Activated CD4-positive, CD25-positive, alpha-beta regulatory T cell treated with anti-CD3 and anti-CD28 coated beads, Interleukin-2, amount 50 U/mL, for 16 hours (primary cell): ENCODE results near the gene CRADD.
"Not testable (repeated sequence)": the region's sequence is repeated elsewhere in the genome, so short reads cannot be mapped to it uniquely, and the experiment has no call there.

Experiments used
- DNase-seq: peaks from one replicate; pipeline ENCODE4 v3.0.0-alpha.2; 2020; ENCODE audit warnings: low read depth, low spot score

CRADD gene

DNA sequence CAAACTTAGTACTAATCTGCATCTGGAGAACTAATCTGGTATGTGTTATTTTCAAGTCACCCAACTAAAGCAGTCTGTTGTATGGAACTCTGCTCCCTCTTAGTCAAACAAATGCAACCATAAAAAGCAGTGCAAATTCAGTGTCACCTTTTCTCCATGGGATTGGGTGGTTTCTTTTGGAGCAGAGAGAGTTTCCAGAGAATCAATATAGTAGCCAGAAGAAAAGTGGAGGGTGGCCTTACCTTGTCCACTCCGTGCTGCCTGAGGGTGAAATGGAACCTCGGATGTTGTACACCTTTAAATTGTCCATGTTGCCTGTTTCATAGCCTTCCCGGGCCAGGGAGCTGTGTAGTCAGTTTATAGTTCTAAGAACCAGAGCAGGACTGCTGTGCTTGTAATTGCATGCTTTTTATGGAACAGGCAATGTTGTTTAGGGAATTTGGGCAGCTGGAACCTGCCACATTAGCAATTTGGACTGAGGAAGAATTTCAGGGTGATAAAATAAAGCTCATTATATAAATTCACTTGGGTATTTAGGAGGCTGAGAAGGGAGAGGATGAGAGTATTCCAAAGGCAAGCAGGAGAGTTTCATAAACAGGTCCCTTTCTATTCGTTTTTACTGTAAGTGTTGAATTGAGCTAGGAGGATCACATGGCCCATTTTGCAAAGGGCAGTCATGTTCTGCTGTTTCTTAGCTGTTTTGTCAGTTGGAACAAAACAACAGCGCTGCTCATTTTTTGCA lies 60.5 kb downstream of the CRADD start:
- DNase-seq, result no peak

- no peak for DNase-seq
Observed at GRCh38 chr12:93738199-93739058, 61.3 kb downstream of the CRADD start.

DNA sequence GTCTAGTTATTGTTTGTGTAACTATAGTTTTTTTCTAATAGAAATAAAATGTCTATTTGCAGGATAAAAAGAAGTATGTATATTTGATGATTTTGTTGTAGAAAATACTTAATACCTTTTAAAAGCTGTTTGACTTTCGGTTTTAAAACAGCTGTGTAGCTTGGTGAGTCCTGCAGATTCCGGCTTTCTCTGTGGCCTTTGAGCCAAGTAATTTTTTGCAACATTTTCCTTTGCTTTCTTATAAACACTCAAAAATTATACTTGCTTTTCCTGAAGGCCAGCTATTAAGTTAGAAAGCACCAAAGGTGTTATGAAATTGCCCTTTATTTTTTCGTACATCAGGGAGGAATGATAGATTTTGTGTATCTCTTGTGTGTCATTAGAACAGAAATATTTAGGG lies 63.6 kb downstream of the CRADD start:
- DNase-seq, result no peak

DNA sequence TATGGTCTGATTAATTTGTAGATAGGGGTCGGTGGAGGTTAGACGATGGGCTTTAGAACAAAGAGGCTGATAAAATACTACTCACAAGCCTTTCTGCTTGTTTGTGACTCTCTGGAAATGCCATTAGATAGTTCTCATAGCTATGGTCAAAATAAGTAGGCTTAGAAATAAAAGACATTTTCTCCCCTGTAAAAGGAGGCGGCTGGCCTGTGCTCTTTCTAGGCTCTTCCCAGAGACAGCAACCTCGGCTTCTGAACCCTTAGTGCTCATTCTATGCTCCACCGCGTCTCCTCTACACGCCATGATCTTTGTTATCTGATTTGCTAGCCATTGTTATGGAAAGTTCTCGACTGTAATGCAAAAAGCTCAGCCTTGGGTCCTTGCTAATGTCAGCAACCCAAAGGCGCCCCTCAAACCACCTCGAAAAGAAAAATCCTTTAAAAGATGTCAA lies 64.5 kb downstream of the CRADD start:
- DNase-seq, result no peak

GRCh38 chr12:93742110-93742934 lies 65.1 kb downstream of the CRADD start:
- DNase-seq, result no peak

DNA sequence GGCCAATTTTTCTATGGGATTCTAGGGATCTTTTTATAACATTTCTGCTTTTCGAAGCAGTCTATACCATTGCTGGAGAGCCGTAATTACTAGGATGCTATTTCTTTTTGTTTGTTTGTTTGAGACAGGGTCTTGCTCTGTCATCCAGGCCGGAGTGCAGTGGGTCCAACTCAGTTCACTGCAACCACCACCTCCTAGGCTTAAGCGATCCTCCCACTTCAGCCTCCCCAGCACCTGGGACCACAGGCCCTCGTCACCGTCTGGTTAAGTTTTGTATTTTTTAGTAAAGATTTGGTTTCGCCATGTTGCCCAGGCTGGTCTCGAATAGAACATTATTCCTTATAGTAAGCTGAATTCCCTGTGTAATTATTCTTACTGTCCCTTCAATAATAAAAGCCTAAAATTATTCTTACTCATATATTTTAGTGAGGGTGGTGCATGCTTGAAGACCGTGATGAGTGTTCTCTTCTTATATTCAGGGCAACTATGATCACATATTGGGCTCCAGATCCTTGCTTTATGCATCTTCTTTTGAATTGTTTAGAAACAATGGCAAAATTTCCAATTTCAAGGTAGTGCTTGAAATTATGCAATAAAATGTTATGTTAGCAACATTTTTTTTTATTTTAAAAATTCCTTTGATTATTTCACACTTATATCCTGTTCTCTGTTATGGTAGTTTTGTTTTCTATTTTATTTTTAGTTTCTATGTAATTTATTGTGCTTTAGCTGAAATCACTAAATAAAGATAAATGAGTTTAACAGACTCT lies 66.2 kb downstream of the CRADD start:
- DNase-seq, result no peak

DNA sequence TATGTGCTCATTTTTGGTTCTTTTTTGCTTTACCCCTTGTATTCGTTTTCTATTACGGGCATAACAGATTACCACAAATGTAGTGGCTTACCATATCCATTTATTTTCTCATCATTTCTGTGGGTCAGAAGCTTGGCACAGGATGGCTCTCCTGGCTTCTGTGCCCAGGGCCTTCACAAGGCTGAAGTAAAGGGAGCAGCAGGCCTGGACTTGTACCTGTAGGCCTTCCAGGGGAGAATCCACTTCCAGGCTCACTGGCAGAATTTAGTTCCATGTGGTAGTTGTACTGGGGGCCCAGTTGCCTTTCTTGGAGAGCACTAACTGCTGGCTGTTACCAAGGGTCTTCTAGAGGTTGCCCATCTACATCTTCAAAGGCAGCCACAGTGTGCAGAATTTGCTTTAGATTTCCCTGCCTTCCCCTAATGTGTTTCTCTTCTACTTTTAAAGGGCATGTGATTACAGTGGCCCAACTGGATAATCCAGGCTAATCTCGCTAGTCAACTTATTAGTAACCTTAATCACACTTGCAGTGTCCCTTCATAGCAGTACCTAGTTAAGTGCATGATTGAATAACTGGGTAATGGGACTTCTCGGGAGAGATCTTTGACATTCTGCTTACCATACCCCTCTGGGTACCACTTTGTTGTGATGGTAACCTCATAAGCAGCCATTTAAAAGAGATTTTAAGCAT lies 67.0 kb downstream of the CRADD start:
- DNase-seq, result no peak

DNA sequence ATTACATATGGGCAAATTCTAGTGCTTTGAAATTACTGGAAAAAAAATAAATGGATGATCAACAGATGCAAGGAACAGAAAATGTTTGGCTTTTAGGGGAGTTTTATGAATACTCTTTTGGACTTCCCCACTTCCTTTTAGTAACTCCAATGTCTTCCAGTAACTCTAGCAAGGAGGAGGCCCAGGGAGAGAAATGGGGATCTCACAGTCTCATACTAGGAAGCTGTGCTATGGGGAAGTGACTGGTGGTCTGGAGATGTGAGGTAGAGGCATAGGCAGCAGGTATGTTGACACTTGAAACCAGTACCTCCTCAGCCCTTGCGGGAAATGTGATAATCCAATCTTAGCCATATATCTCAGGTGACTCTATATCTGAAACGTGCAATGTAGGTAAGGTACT lies 68.1 kb downstream of the CRADD start:
- DNase-seq, result no peak

- DNase-seq, result no peak
Observed at GRCh38 chr12:93746572-93747168, 69.5 kb downstream of the CRADD start.

GRCh38 chr12:93748672-93749383 lies 71.7 kb downstream of the CRADD start:
- no peak for DNase-seq

DNA sequence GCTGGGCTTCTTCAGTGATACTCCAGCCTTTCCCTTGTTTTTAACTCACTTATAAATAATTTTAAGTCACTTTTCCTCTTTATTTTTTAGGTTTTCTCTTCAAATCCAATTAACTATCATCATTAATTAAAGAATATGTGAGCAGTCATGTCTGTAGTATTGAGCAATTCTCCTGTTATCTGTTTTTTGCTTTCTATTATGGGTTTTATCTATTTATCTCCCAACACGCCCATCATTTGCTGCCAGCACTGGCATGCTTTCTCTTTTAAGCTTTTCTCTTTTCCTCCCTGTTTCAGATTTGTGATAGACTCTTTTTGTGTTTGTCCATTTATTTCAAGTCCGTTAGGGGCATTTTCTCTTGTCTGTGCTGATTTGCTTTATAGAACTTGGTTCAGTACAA lies 72.3 kb downstream of the CRADD start:
- no peak for DNase-seq

GRCh38 chr12:93750056-93750455 lies 72.9 kb downstream of the CRADD start:
- no peak for DNase-seq

- DNase-seq, result no peak
Observed at GRCh38 chr12:93751864-93752610, 74.9 kb downstream of the CRADD start.

DNA sequence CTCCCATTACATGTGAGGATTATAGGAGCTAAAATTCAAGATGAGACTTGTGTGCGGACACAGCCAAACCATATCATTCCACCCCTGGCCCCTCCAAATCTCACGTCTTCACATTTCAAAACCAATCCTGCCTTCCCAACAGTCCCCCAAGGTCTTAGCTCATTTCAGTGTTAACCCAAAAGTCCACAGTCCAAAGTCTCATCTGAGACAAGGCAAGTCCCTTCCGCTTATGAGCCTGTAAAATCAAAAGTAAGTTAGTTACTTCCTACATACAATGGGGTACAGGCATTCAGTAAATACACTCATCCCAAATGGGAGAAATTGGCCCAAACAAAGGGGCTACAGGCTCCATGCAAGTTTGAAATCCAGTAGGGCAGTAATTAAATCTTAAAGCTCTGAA lies 76.1 kb downstream of the CRADD start:
- DNase-seq, result no peak

- no peak for DNase-seq
Observed at GRCh38 chr12:93753838-93754429, 76.8 kb downstream of the CRADD start.

DNA sequence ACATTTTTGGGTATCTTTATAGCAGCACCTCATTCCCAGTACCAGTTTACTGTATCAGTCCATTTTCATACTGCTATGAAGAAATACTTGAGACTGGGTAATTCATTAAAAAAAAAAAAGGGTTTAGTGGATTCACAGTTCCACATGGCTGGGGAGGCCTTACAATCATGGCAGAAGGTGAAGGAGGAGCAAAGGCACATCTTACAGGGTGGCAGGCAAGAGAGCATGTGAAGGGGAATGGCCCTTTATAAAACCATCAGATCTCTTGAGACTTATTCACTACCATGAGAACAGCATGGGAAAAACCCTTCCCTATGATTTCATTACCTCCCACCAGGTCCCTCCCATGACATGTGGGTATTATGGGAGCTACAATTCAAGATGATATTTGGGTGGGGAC lies 77.7 kb downstream of the CRADD start:
- DNase-seq, result not testable (repeated sequence)

DNA sequence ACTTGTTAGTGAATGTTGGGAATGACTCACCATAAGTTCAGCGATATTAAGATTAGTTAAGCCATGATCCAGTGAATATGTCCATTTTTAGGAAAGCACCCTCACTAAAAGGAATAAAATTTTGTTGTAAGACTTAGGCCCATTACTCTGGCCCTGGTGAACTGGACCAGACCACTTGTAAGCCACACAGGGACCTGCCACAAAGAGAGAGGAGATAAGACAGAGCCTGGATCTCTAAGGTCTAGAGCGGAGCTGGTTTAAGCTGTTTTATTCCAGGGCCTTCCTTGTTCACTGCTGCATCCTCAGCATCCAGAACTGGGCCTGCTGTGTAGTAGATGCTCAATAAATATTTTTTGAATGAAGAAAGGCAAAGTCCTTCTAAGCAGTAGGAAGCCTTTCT lies 79.1 kb downstream of the CRADD start:
- DNase-seq, result no peak
